NCI-H2171 (cell line): ENCODE measurements around the gene IFI44L.

Experiments used
- DNase-seq: peaks from one replicate; lab custom pipeline; 2025; lab: John Stamatoyannopoulos, UW

IFI44L gene

DNA sequence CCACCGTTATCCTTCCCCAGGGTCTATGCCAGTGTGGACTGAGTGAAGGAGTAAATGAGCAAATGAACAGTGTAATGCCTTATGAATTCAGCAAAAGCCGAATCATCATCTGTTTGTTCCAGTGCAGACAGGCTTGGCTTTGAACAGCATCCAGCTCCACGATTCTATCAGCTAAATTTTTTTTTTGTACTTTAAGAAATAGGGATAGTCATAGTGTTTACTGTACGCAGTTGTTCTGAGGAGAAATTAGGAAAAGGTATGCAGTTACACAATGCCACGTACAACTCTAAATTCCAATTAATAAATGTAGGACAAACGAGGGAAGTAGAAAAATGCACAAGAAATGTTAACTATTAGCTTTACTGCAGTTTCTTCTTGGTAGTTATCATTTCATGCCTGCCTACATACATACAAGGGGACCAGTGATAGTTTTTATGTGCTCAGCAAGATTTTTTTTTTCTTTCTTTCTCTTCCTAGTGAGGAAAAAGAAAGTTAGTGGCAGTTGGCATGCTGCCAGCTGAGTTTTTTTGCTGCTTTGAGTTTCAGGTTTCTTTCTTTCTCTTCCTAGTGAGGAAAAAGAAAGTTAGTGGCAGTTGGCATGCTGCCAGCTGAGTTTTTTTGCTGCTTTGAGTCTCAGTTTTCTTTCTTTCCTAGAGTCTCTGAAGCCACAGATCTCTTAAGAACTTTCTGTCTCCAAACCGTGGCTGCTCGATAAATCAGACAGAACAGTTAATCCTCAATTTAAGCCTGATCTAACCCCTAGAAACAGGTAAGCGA is at the start of gene IFI44L:
Gene IFI44L (plus strand): TSS at position 646 of the 777 bp plus-strand sequence. CDS start 7,468 bp downstream, outside the sequence.
- no peak for DNase-seq

DNA sequence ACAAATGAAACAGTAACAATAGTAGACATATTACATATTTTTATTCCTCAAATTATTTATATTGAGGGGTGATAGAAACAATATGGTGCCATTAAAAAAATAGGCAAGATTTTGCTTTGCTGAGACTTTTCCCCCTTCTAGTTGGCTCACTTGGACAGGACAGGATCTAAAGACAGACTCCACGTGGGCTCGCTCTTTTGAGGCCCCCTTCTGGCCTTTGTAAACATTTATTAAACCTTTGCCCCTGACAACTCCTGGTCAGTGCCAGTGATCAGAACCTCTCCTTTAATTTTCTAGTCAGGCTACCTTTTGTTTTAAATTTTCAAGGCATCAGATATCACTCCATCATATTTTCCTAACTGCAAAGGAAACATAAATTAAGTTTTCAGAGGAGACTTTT is 49.7 kb upstream of the IFI44L start:
- DNase-seq, result no peak

DNA sequence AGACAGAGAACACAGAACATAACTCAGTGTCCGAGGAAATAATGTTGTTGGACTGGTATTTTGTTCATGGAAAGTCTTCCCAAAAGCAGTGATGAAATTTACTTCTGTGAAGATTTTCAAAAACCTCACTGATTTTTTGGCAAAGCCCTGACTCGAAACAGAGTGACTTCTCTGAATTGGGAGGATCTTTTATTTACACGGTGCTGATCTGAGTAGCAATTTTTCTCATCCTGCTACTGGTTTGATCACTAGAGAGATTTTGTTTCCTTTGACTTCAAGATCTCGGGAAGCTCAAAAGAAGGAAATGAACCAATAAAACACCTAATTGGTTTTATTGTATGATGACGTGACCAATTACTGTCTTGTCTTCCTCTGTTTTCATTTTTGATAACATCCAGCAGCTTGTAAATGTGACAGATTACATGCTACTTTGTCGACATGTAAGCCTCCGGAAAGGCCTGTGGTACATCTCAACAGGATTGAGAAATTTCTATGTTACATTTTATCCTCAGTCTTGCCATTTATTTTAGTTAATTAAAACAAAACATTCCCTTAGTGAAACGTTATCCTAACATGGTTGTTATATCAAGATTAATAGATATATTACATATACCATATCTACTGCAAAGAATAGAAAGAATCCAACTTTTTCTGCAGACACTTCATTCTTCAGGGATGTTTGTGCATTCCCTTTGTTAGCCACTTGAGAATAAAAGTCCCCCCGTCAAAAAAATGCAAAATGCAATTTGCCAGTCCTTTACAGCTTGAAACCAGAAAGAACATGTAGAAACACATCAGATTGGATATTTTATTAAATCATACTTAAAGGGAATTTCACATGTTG is 42.8 kb upstream of the IFI44L start:
- no peak for DNase-seq

DNA sequence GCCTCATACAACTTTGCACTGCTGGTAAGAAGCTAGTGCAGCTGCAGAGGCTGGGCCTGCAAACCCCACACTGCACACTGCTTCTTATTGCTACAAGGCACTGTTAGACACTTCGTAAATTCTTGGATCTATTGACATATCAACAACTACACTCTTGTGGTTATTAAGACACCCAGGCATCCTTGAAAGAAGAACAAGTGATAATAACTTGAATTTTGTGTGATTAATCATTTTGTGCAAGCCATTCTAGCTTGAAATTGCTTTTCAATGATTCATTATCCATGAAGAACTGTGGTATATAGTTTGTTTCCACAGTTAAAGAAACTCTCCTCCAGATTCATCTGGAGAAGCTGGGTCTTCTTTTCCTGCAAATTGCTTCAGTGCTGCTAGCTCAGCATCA is 33.7 kb upstream of the IFI44L start:
- no peak for DNase-seq

DNA sequence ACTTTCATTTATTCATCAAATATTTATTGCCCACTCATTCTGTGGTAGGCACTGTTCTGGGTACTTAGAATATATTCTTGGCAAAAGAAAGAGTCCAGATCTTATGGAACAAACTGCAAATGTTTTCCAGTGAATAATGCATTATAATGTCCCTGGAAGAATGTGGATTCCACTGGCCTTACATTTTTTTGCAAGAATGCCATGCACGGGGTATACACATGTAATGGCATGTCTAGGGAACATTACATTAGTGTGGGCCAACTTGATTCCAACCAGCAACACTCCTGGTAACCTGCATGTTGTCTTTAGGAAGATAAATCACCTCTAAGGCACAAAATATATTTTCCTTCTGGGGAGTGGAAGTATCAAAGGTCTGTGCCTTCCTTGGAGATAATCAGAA is 33.0 kb upstream of the IFI44L start:
- no peak for DNase-seq

DNA sequence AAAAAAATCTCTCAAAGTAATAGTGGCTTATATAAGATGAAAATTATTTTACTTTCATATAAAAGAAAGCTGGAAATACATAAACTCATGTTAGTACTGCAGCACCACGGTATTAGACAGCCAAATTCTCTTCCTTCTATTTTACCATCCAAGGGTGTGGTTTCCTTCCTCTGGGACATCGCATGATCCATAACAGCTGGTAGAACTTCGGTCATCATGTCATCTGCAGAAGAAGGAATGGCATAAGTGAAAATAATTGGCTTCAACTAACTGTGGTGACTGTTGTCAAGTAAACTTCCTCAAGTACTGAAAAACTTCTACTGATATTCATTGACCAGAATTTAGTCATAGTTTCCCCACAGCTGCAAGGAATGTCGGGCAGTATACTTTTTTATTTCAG is 28.3 kb upstream of the IFI44L start:
- DNase-seq, result no peak

DNA sequence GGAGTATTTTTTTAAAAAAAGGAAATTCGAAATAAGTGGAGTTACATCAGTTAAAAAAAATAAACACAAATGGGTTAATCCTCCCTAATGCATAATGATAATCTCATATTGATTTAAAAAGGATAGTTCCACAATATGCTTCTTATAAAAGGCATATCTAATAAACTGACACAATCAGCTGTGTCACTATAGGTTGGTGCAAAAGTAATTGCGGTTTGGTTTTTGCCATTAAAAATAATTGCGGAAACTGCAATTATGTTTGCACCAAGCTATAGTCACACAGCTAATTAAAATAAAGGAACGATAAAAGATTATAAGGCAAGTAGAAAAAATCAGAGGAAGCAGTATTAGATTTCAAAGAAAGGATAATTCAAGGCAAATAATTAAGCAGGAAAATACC is 21.0 kb upstream of the IFI44L start:
- DNase-seq, result no peak

DNA sequence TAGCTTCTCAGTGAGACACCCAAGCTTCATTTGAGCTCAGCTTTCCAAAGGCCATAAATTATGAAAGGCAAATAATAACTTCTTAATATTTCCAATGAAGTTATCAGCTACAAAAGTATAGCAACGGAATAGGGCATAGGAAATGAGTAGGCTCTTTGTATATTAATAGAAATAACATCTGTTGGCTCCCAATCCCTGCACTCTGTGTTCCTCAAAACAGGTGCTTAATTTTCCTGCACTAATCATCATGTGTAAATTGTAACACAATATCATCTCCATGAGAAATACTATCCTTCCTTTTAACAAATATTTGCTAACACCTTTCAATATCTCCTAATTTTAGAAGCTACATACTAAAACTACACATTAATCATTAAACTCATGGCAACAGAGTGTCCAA is 19.2 kb upstream of the IFI44L start:
- no peak for DNase-seq

DNA sequence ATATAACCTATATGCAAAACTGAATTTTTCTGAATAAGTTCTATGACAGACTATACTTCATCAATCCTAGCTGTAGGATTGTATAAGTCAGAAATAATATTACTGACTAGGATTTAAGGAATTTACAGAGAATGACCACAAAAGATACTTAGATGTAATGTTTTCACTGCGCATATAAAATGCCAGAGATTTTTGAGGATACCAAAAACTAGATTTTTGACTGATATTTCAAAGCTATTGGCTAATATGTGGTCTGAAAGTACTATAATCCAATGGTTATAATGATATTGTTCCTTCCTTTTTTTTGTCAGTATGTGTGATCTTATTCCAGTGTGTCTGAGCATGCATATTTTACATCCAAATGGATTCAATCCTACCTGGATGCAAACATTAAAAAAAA is 17.0 kb upstream of the IFI44L start:
- DNase-seq, result no peak

DNA sequence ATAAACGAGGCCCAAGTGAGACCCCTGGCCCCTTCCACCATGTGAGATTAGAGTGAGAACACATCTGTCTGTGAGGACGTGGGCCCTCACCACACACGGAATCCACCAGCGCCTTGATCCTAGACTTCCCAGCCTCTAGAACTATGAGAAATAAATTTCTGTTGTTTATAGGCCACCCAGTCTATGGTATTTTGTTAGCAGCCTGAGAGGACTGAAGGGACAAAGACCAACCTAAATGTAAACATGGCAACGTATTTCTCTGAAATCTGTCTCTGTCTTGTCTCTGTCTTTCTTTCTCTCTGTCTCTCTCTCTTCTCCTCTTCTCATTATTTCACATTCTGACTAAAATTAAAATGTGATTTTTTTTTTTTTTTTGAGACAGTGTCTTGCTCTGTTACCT is 15.6 kb upstream of the IFI44L start:
- DNase-seq, result no peak

DNA sequence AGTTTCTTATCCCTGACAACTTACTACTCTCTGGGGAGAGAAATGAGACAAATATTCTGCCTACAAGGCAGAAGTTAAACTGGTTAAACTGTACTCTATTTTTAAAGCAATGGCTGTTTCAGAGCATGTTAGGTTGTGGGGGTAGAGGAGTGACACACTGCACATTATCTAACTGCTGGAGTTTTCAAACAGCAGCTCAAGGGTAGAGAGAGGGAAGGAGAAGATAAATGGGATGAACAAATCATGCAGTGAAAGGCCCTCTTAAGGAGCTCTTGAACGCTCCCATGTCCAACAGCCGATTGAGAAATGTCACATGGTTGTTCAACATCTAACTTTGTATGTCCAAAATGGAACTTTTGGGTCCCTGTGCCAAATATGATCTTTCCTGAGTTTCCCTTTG is 14.0 kb upstream of the IFI44L start:
- DNase-seq, result no peak

DNA sequence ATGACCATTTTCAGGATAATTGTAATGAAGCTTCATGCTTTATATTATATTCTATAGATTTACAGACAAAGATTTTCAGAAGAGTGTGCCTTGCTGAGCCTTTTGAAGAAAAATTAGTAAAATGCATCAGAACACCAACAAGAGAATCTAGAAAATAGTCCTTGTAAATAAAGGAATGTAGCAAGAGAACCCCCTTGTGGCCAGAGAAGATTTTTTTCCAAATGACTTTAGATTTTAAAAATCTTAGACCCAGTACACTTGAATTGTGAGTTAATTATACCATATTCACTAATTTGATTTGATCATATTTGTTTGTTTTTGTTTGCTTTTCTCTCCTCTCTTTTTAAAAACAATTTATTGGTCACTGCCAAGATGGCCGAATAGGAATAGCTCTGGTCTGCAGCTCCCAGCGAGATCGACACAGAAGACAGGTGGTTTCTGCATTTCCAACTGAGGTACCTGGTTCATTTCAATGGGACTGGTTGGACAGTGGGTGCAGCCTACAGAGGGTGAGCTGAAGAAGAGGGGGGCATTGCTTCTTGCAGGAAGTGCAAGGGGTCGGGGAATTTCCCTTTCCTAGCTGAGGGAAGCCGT is 12.8 kb upstream of the IFI44L start:
- no peak for DNase-seq

DNA sequence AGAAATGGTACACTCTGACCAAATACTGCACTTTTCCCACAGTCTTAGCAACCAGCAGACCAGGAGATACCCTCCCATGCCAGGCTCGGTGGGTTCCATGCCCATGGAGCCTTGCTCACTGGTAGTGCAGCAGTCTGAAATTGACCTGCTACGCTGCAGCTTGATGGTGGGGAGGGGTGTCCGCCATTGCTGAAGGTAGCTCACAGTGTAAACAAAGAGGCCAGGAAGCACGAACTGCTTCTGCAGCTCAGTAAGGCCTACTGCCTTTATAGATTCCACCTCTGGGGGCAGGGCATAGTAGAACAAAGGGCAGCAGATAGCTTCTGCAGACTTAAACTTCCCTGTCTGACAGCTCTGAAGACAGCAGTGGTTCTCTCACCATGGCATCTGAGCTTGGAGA is 12.3 kb upstream of the IFI44L start:
- no peak for DNase-seq

DNA sequence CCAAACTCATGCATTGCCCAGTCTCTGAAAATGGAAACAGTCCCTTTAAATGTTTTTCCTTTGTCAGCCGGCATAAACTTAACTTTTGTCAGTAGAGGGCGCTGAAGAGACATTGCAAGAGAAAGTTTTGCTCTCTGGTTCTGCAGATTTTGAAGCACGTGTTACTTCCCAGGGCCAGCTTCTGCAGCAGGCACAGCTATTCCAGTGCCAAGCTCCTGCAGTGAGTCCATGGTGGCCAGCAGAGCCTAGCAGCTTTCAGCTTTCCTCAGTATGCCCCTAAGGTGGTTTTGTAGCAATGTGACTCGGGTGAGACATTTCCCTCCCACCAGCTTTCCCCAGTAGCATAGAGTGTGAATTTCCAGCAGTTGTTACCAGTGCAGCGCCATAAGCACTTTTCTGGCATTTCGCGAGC is 2.6 kb upstream of the IFI44L start:
- DNase-seq, result peak; percentile 59

DNA sequence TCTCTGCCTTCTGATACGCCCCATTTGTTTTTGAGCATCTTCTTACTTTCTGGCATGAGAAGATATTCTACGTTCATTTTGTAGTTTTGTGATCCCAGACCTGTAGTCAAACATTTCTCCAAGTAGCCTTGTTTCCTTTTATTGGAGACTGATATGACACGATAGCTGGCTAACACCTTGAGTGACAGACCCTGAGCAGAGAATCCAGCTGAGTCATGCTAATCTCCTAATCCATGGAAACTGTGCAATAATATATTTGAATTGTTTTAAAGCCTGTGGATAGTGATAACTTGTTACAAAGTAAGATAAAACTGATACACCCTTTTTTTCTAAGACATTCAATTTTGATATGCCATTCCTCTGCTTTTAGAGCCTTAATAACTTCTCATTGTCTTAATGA is 1.2 kb upstream of the IFI44L start:
- no peak for DNase-seq

DNA sequence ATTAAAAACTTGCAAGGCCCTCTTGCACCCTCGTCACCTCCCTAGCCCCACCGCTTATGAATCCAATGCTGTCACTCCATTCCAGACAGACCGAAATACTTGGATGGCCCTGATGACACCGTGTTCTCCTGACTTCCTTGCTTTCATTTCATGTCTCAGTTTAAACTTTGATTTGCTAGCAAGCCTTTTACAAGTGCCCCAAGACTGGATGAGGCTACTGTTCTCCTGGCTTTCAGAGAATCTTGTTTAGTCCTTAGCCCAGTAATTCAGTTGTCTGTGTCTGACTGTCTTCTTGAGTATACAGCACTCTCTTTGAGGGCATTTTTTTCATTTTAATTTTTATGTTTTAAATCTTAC is 824 bp upstream of the IFI44L start:
- DNase-seq, result no peak

DNA sequence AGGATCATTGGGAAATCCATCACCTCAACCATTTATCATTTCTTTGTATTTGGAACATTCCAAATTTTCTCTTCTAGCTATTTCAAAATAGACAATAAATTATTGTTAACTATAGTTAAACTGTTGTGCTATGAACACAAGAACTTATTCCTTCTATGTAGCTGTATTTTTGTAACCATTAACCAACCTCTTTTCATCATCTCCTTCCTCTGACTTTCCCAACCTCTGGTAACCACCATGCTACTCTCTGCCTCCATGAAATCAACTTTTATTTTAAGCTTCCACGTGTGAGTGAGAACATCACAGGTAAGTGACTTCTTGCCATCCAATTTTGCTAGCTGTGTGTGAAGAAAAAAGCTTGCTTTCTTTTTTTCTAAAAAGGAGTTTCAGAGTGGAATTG is 418 bp downstream of the IFI44L start:
- no peak for DNase-seq

DNA sequence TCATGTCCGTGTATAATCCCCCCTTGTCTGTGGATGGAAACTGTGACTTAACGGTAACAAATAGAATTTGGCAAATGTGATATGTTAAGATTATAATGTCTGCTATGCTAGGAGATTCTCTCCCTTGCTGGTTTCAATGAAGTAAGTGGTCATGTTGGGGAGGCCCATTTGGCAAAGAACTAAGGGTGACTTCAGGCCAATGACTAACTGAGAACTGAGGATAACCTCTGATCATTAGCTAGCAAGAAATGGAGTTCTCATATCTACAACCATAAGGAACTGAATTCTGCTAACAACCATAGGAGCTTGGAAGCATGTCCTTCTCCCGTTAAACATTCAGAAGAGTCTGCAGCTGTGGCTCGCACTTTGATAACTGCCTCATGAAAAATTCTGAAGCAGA is 2.3 kb downstream of the IFI44L start:
- DNase-seq, result no peak

DNA sequence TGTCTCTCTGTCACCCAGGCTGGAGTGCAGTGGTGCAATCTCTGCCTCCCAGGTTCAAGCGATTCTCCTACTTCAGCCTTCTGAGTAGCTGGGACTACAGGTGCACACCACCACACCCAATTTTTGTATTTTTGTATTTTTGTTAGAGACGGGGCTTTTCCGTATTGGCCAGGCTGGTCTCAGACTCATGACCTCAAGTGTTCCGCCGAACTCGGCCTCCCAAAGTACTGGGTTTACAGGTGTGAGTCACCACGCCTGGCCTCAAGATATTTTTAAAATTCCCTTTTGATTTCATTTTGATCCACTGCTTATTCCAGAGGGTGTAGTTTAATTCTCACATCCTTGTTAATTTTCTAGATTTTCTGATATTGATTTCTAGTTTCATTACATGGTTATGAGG is 3.8 kb downstream of the IFI44L start:
- no peak for DNase-seq

DNA sequence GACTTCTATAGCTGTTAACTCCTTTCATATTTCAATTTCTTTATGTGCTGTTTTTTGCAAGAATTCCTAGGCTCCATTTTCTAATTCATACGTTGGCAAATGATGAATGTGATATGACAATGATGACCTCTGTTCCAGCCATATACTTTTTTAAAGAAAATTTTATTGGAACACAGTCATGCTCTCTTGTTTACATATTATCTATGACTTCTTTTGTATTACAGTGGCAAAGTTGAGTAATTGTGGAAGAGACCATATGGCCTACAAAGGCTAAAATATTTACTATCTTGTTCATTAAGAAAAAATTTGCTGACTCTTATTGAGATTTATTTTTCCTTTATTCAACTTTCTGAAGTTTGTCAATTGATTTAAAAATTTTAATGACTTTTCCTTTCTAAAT is 7.1 kb downstream of the IFI44L start:
- no peak for DNase-seq

DNA sequence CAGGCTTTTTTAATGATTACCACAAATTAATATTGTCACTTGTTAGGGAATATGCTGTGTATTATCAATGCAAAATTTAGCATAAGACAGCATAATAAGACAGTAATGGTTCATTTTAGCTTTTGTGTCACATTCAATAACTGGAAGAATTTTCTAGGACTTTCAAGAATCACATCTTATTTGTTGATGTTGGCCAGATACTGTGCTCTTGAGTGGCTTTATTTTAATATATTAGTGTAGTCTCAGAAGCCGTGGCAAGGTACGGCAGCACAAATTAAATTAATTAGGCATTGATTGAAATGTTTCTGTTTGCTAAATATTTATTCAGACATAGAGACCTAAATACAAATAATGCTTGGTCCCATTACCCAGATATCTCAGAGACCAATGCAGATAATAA is 10.4 kb downstream of the IFI44L start:
- DNase-seq, result no peak

DNA sequence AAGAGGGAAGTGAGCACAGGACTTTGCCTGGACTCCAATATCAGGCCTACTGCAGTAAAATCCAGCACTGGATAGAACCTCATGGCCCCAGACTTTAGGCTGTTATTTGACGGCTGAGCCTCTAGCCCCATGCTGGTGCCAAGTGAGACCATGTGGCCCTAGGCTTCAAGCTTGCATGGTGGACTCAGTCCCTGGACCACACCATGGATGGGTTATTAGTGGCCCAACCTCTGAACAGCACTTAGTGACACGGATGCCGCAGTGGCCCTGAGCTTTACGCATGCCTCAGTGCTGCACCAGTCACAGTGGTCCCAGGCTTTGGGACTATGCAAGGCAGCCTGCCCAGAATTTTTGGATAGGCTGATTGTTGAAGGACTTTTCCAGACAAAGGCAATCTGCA is 13.0 kb downstream of the IFI44L start:
- DNase-seq, result no peak

DNA sequence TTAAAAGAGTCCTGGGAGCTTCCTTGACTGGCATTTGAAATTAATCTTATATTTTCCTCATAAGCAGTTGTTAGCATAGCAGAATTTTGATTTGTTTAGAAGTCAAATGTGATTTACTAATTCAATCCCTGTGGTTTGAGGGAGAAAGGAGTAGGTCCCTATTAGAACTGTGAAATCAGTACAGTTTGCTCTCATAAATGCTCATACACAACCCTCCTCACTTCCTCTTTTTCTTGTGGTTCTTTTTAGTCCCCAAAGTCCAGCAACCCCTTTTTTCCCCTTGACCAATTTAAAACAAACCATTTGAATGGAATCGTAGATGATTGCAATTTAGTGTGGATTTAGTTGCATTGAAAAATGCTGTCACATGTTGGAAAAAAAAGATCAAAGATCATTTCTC is 20.2 kb downstream of the IFI44L start:
- DNase-seq, result no peak
